LHCN-M2 (cell line): Measurements from ENCODE around the gene LSM4. TPM values are rescaled to one million over a fixed set of nuclear protein-coding genes. Genes with fewer than 3 reads are reported as not detected.

Experiments
- DNase-seq: peaks from one replicate; pipeline ENCODE4 v3.0.0-alpha.2; 2012; ENCODE audit warnings: low read depth
- total RNA-seq: library from RNA; depleted of rRNA; stranded (reverse); fragments of >200 nt; gene quantifications from 2 replicates; pipeline ENCODE4 v1.2.3, GENCODE V29; 2014

Gene LSM4
- total RNA-seq, 1 experiment from 2014 or later: 434 TPM

DNA sequence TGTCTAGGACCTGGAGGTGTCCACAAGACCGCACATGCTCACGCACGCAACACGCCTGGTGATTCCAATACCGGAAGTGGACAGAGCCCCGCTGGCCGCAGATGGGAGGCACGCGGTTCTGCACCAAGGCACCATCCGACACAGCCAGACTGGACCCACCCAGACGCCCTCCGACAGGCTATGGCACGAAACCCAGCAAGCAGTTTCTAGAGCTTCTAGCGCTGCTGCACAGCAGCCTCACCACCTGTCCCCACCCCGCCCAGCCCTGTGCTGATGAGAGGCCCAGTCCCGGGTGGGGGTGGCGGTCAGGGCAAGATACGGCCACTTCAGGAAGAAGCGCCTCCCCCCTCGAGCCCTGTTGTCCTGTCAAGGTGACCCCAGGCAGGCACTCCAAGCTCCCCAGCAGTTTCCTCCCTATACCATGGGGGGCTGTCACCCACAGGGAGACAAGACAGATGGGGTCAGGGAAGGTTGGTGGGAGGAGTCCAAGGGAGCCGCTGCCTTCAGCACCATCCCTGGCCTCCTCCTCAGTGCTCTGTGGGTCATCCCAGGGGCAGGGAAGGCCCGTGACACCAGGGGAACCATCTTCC lies 11.3 kb downstream of the LSM4 start:
- no peak for DNase-seq

DNA sequence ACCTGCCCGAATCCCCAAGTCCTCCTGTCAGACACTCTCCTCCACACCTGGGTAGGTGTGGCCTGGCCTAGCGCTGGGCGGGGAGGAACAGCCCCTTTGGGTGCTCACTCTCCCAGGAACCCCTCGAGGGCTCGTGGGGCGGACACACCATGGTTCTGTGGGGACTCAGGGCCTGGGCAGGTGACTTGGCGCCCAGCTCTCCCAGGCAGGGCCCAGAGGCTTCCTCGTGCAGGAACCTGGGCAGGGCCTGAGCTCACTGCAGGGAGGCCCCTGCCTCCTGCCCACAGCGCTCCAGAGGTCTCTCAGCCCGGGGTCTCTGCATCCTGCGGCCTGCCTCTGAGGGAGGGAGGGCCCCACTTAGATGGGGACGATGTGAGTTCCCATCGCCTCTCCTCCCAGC lies 11.9 kb downstream of the LSM4 start:
- DNase-seq: no peak

DNA sequence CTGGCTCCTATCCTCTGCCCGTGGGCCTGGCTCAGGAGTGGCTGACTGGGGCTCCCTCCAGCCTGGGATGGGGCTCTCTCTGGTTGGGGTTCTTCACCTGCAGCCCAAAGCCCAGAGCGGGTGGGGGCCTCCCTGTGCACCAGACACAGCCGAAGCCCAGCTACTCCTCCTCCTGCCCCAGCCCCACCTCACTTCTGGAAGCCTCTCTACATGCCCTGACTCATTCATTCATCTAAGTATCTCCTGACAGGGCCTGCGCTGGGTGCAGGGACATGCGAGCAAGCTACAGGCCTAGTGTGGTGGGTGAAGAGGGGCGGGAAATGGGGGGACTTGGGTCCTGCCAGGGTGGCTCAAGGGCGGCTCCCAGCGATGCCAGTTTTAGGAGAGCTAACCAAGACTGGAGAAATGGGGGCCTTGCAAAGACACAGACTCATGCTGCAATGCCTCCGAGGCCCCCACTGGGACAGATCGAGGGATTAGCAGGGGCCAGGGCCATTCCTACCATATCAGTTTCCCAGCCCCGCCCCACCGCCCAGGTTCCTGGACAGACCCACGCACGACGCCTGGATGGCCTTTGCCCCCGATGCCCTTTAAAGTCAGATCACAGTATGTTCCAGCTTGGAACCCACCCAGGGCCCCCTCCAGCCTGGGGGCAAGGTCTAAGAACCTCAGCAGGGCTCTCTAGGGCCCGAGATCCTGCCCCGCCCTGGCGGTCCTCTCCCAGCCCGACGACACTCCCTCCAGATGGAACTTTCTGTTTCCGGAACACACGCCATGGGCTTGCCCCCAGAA lies 12.6 kb downstream of the LSM4 start:
- no peak for DNase-seq

DNA sequence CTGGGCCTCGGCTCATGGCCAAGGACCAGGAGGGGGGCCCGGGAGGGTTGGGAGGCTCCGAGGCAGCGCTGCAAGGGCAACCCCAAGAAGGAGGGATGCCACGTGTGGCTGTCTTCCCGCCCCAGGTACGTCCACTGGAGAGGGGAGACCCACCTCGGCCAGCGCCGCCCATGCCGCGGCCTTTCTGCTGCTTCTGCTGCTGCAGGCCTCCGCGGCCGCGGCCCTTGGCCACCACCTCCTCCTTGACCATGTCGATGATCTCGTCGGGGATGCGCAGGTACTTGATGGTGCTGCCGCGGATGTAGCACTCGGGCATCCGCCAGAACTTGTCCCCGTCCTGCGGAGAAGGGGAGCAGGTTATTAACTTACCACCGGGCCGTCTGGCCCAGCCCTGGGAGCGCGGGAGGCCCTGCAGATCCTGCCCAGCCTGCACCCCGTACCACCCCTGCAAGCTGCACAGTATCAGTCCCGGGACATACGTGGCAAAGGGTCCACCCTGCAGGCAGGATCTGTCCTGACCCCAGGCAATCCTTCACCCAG lies 13.3 kb downstream of the LSM4 start:
- DNase-seq: no peak

DNA sequence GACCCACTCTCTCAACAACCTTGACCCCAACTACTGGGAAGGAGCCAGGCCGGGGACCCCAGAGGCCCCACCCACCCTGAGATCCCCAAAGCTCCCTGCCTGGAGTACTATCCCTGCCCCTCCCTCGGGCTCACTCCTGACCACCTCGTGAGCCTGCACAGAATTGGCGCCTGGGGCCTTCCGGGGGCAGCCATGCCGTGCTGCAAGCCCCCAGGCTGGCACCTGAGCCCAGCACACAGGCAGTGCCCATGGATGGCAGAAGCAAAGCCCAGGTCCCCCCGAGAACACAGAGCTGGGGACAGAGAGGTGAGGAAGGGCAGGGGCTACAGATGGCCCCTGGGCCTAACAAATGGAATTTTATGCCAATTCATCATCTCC lies 13.9 kb downstream of the LSM4 start:
- no peak for DNase-seq

DNA sequence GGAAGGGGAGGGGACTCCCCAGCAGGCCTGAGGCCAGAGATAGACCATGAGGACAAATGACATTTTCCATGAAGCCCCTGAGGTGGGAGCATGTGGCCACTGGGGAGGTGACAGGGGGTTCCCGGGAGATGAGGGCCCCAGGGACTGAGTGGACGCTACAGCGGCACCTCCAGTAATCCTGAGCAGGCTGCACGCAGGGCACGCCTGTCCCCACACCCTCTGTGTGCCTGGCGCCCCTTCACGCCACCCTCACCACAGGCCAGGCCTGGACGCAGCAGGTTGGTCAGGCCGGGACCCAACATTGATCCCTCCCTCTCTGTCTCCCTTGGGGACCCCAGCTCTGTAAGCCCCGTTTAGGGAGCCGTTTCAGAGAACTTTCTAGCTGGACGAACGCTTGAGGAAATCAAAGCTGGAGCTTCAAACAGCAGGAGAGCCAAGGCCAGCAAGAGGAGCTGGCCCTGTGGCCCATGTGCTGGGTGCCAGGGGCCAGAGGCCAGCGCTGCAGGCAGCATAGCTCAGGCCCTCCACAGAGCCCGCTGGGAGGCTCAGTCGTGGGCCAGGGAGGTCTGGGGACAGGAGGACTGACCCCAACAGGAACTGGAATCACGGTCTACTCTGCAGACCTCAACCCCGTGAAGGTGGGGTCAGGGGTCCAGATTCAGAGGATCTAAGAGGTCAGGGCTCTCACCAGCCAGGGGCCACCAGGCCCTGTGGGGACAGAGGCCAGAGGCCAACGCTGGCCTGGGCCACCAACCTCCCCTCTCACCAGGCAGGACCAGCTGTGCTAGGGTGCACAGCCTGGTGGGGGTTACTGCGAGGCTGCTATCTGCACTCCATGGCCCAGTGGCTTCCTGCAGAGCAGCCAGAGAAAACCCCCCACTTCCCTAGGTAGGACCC lies 14.6 kb downstream of the LSM4 start:
- DNase-seq: no peak

DNA sequence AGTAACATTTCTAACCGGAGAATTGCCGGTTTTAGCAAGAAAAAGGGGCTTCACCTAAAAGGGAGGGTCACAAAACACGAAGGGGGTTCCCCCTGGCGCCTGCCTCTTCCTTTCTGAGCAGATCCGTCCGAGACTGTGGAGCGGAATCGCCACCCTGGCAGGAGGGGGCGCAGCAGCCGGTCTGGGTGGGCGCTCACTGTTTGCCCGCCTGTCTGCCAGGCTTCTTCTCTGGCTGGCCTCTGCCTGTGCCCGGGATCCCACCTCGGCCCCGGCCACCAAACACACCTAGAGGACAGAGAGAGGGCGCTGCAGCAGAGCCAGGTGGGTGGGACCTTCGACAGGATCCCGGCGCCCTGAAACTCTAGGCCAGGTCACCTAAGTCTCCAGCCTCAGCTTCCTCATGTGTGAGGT lies 15.6 kb downstream of the LSM4 start:
- DNase-seq: no peak

DNA sequence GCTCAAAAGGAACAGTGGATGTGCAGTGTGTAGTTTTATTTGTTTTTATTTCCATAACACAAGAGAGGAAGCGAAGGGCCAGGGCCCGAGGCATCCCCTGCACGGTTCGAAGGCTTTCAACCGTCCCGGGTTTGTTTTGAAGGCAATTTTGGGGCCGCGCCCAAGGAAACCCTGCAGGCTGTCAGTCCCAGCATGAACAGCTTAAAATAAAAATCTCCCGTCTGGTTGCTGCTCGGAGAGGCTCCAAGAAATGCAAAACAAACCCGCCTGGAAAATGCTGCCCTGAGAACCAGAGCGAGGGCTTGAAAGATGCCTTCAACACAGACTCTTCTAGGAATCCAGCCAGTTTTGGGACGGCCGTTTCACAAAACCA lies 16.0 kb downstream of the LSM4 start:
- no peak for DNase-seq

DNA sequence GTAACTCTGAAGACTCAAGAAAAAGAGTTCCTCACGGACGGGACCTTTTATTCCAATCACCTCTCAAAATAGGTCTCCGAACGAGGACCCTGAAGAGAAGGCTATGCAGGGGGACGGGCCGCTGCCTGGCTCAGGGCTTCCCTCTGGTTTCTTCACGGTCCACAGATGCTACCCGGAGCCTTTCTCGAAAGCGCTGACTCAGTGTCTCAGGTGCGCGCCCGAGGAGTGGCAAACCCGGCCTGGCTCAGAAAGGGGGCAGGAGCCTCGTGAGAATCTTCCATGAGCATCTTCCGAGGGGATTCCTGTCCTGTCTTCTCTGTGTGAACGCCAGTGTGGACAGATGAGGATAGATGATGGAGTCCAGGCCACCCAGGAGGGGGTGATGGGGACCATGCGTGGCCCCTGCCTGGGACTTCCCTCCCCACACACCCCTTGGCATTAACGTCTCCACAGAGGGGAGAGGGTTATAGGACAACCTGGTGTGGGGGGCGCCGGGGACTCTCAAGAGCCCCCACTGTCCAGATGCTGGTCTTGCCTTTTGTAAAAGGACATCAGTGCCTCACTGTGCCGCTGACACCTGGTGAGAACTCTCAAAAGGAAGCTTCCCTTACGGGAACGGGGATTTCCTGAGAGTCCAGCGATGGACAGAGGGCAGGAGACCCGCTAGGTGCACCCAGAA lies 16.5 kb downstream of the LSM4 start:
- DNase-seq: no peak

DNA sequence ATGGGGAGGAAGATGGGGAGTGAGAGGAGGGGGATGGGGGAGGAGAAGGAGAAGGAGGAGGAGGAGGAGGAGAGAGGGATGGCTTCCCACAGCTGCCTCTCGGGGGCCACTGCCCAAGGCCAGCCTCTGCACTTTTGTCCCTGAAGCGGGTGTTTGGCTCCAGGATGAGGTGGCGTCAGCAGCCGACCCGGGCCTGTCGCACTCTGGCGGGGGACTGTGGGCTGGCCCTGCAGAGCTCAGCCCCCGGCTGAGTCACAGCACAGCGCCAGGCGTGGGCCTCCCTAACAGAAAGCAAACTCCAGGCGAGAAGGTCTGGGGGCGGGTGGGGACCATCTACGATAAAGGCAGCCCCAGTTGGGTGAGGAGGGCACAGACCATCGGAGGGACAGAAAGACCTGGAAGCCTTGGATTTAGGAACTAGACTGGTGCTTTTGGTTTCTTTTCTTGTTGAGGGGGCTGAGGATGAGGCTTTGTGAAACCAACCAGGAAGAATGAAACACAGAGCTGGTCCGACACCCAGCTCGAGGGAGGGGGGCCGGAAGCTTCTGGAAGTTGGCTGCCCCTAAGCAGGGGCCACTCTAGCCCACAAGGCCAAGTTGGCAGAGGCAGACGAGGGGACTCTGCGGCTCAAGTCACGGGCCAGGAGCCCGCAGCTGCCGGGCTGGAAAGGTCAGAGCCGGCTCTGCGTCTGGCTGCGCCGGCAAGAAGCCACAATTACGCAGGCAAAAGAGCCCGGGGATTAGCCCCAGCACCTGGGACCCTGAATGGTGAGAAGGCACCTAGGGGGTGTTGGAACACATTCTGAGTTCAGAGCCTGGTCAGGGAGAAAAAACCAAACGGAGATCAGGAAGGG lies 18.2 kb downstream of the LSM4 start:
- DNase-seq: peak; percentile 62

DNA sequence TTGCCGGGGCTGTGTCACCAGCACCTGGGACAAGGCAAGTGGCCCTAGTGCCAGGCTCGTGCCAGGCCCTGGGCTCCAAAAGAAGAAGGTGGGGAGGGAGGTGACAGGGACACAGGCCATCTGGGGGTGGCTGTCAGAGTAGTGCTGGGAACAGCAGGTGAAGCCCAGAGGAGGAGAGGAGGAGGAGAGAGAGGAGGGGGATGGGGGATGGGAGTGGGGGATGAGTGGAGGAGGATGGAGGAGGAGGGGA lies 18.7 kb downstream of the LSM4 start:
- DNase-seq: no peak

DNA sequence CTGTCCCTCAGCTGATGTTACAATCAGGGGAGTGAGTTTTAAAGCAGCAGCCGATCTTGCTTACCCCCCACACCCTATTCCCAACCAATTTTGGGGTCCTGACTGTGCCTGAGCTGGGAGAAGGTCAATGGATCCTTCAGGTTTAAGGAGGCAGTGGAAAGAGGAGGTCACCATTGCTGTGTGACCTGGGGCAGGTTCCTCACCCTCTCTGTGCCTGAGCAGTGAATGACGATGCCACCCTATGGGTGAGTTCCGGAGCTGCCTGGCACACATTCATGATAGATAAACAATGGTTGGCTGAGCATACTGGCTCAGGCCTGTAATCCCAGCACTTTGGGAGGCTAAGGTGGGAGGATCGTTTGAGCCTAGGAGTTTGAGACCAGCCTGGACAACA lies 21.2 kb downstream of the LSM4 start:
- DNase-seq: no peak

DNA sequence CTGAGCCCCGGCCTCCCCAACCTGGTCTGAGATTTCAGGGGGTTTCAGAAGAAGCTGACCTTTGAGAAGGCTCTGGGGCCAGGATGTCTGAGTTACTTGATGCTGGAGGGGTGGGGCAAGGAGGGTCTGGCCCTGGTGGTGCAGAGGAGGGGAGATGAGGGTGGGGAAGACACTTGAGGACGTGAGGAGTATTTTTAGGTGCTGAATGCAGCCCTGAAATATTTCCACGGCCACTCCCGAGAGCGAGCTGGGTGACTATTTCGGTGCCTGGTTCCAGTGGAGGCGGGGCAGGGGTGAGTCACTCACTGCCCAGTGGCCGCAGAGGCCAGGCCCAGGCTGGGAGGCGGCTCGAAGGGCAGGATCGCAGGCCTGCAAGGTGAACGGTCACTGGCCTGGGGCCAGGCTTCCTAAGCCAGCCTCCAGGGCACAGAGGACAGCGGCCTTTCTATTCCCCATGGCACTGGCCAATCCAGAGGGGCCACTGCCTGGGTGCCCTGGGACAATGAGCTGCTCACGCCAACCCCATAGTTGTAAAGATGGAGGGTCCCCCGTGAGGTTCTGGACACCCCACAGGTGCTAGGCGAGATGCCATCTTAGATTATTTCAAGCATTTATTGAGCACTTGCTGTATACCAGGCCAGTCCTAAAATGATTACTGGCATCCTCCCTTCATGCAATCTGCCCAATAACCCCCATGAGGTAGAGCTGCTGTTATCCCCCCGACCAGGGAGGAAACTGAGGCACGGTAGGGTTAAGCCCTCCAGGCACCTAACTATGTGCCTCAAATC lies 21.8 kb downstream of the LSM4 start:
- peak; percentile 81 for DNase-seq

DNA sequence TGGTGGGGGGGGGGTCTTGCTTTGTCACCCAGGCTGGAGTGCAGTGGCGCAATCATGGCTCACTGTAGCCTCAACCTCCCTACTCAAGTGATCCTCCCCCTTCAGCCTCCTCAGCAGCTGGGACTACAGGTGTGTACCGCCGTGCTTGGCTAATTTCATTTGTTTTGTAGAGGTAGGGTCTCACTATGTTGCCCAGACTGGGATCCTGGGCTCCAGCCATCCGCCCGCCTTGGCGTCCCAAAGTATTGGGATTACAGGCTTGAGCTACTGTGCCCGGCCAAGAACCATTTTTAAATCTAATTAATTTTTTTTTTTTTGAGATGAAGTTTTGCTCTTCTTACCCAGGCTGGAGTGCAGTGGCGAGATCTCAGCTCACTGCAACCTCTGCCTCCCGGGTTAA lies 23.2 kb downstream of the LSM4 start:
- DNase-seq: no peak

DNA sequence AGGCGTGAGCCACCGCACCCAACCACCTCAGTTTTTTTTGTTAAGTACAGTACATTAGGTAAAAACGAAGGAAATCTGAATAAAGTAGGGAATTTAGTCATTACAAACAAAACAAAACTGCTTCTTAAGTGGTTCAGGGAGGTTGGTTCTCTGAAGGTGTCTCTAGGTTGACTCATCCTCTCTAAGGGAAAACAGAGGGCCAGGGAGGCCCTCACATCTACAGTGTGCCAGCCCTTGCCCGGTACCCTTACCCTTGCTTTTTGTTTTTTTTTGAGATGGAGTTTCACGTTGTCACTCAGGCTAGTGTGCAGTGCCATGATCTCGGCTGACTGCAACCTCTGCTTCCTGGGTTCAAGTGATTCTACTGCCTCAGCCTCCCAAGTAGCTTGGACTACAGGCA lies 24.3 kb downstream of the LSM4 start:
- no peak for DNase-seq

DNA sequence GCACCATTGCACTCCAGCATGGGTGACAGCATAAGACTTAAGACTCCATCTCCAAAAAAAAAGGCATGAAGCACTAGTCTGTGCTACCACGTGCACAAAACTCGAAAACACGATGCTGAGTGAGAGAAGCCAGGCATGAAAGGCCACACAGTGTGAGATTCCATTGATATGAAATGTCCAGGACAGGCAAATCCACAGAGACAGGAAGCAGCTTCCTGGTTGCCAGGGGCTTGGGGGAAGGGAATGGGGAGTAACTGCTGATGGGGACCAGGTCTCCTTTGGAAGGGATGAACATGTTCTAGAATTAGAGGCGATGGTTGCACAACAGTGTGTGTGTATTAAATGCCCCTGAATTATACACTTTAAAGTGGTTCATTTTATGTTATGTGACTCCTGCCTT lies 25.6 kb downstream of the LSM4 start:
- no peak for DNase-seq

DNA sequence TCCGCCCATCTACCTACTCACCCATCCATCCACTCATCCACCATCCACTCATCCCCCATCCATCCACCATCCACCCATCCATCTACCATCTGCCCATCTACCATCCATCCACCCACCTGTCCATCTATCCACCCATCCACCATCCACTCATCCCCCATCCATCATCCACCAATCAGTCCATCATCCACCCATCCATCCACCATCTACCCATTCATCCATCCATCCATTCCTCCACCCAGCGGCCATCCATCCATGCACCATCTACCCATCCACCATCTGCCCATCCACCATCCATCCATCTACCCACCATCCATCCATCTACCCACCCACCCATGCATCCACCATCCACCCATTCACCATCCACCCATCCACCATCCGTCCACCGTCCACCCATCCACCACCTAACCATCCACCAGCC lies 27.8 kb downstream of the LSM4 start:
- no peak for DNase-seq

DNA sequence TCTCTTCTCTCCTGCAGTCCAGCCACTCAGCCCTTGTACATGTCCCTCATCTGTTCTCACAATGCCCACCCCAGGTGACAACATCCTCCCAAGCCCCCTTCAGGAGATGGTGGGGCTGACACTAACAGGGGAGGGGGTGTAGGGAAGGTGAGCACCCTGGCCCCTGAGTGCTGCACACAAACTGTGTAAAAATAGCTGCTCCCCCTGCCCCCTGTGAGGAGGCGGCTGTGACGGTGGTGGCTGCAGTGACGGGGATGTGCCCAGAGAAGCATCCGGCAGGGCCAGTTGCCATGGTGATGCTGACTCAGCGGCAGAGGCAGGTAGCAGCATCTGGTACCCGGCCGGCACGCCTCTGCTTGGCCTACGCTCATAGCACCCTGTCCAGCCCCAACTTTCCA lies 28.4 kb downstream of the LSM4 start:
- DNase-seq: no peak

DNA sequence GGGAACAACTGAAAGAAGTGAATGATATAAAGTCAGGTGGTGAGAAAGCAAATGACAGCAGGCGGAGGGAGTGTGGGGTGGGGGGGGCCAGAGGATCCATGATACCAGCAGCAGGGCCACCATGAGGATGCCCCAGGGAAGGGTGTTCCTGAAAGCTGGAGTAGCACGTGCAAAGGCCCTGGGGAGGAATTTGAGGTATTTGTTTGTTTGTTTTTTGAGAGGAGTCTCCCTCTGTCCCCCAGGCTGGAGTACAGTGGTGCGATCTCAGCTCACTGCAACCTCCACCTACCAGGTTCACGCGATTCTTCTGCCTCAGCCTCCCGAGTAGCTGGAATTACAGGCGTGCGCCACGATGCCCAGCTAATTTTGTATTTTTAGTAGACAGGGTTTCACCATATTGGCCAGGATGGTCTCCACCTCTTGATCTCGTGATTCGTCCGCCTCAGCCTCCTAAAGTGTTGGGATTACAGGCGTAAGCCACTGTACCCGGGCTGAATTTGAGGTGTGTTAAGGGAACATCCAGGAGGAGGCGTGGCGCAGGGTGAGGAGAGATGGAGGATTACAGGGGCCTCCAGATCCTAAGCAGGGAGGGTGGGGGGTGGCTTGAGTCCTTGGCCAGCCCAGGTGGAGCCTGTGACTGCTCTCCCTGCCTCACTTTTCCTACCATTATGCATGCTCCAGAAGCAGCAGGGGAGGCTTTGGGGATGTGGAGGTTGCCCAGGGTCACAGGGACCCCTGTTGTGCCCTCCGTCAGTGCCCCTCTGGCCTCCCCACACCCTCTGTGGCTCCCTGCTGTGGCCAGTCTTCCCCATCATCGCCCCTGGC lies 29.0 kb downstream of the LSM4 start:
- no peak for DNase-seq
